GM18873 (cell line): ENCODE measurements around the gene SLC25A11.
"Not testable (repeated sequence)": the region's sequence is repeated elsewhere in the genome, so short reads cannot be mapped to it uniquely, and the experiment has no call there.

Experiments
- ATAC-seq: cut with Tn5 transposase; IDR thresholded peaks from one replicate; pipeline ENCODE4 v1.9.1; 2021; ENCODE audit warnings: mild to moderate bottlenecking, moderate library complexity, moderate number of reproducible peaks; ENCODE audit not compliant: unreplicated experiment, low FRiP score

Gene SLC25A11

DNA sequence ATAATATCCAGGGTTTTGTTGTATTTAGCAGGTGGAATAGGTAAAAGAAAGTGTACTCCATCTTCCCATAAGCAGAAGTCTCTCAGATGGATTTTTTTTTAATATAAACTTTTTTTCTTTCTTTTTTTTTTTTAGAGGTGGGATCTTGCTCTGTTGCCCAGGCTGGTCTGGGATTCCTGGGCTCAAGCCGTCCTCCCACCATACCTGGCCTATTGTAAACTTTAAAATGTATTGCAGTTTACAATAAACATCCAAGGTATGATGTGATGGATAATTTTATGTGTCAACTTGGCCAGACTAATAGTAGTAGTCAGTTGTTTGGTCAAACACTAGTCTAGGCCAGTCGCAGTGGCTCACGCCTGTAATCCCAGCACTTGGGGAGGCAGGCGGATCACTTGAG, 18.5 kb downstream of the SLC25A11 start:
- ATAC-seq: no peak

GRCh38 chr17:4920351-4921048, 19.3 kb downstream of the SLC25A11 start:
- ATAC-seq: no peak

DNA sequence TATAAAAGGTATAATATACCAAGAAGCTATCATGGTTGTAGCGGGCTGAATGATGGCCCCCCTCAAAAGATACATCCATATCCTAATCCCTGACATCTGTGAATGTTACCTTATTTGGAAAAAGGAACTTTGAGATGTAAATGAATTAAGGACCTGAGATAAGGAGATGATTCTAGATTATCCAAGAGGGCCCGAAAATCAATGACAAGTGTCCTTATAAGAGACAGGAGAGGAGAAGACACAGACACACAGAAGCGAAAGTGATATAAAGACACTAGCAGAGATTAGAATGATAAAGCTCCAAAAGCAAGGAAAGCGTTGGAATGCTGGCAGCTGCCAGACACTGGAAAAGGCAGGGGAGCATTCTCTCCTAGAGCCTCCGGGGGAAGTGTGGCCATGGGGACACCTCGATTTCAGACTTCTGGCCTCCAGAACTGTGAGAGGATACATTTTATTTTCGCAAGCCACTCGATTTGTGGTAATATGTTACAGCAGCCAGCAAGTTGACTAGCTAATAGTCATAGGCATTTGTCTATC, 20.3 kb downstream of the SLC25A11 start:
- ATAC-seq: no peak

- not testable (repeated sequence) for ATAC-seq
These were observed 25.3 kb downstream of the SLC25A11 start for GRCh38 chr17:4914551-4914950.

DNA sequence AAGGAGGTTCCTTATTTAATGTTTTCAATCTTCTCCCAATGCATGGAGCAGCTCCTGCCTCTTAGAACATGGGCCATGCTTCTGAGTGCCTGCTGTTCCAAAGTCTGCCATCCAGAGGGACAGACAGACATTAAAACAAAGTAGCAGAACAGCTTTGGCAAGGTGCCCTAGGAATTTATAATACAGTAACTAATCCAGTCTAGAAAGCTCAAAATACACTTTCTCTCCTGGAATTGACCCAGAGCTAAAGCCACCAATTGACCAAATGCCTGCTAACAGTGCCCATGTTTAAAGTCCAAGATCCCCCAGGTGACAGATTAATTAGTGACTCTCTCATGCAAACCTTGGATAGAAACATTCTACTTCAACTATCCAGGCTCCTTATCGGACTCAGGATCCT, 25.9 kb downstream of the SLC25A11 start:
- no peak for ATAC-seq

DNA sequence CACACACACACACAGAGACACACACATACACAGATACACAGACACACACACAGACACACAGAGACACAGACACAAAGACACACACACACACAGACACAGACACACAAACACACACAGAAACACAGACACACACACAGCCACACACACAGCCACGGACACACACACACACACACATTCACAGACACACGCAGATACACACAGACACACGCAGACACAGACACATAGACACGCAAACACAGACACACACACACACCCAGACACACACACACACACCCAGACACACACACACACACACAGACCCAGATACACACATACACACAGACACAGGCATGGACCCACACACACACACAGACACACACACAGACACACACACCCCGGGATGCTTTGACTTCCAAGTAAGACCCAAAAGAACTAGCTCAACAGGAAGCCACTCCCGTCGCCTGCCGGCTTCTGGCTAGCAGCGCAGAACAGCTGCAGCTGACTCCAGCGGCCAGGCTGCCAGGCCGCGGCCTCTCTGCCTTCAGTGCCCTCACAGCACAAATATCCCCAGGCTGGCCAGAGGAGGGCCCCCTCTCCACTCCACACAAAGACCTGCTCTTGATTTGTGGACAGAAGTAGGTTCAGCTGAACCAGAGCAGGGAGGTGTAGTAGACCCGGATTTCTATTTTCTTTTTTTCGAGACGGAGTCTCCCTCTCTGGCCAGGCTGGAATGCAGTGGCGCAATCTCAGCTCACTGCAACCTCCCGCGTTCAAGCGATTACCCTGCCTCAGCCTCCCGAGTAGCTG, 30.9 kb downstream of the SLC25A11 start:
- no peak for ATAC-seq

- no peak for ATAC-seq
These were observed 31.5 kb downstream of the SLC25A11 start for GRCh38 chr17:4908301-4908700.

DNA sequence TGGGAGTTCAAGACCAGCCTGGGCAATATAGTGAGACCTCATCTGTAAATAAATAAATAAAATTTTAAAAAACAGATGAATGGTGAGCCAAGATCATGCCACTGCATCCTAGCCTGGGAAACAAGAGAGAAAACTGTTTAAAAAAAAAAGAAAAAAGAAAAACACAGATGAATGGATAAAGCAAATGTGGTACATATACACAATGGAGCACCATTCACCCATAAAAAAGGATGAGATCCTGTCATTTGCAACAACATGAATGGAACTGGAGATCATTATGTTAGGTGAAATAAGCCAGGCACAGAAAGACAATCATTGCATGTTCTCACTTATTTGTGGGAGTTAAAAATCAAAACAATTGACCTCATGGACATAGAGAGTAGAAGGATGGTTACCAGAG, 33.2 kb downstream of the SLC25A11 start:
- not testable (repeated sequence) for ATAC-seq

DNA sequence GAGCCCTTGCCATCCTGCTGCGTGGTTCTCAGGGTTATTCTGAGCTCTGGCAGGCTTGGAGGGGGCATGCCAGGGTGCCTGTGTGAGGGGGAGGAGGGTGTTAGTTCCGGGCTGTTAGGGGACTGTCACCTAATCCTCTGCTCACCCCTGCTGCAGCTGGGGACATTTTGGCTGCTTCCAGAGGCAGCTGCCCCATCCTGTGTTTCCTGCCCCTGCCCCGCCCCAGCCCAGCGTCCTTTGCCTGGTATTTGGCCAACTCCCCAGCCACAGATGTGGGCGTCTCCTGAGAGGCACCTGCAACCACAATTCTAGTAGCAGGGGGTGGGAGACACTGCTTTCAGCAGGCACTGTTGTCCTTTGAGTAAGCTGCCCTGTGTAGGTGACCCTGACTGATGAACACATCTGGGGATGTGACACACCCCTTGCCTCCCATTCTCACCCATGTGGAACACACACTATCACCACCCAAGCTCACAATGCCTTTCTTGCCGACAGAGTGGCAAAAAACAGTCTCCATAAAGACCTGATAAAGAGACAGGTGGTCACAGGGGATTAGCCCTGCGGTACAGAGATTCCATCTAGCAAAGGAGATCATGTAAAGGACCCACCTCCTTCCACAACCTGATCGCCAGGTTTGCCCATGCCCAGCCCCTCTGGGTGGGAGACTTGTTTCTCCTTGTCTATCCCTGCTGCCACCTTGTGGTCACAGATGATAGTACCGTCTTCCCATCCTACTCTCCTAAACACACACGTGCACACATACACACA, 36.6 kb downstream of the SLC25A11 start, which contains the start of gene CHRNE:
CHRNE (minus strand) TSS at position 48 of the 768 bp plus-strand sequence; CDS start at position 13, 35 bp downstream.
- no peak for ATAC-seq

GRCh38 chr17:4902540-4902939, 37.3 kb downstream of the SLC25A11 start:
- no peak for ATAC-seq

DNA sequence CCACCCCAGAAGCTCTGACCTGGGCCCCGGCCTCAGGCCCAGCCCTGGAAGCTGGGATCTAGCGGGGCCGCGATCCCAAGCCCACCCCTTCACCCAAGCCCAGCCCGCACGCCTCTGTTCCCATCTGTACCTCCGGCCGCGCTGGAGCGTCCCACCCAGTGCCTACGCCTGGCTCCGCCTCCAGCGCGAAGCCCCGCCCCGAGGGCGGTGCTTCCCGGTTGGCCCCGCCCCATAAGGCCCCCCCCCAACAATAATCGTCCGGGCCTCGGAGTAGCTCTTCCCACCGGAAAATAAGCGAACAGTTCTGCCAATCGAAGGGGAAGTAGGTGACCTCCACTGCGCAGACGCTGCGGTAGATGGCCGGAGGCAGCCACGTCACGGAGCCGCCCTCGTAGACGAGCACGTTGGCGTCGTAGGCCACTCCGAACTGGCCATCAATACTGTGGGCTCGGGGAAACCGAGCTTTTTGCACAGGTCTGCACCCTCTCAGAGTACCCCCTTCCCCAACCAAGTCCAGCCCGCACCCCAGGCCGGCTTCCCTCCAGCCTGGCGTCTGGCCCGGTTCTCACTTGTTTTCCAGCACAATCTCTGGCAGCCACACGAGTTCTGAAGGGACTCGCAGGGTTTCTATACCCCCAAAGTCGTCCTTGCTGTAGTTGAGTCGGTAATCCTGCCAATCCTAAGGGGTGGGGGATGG, 38.0 kb downstream of the SLC25A11 start:
- no peak for ATAC-seq

- ATAC-seq: no peak
These were observed 38.7 kb downstream of the SLC25A11 start for GRCh38 chr17:4901108-4901647.

DNA sequence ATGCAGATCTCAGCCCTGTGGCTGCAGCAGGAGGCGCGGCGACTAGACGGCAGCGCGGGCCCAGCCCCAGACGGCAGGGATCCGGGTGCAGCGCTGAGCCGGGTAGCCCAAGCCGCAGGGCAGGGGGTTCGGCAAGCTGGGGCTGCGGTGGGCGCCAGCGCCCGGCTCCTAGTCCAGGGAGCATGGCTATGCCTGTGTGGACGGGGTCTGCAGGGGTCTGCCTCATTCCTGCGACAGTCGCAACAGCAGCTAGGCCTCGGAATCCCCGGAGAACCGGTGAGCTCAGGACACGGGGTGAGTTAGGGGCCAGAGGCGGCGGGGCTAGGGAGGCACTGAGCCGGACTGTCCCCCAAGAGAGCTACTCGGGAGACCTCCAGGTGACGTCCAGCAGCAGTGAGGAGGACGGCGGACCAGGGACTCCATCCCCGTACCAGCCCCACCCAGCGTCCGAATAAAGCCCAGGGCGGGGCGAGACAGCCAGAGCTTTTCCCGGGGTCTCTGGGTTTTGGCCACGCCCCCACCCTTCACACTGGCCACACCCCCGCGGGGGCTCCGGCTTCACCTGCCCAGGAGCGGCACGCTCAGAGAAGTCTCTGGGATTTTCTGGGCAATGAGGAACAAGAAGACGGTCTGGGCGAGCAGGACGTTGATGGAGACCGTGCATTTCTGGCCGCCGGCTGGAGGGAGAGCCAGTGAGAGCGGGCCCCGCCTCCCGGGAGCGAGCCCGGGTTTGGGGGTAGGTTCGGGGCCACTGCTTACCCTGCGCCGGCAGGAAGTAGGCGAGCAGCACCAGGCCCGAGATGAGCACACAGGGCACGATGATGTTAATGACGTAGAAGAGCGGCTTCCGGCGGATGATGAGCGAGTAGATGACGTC, 39.4 kb downstream of the SLC25A11 start:
- no peak for ATAC-seq

DNA sequence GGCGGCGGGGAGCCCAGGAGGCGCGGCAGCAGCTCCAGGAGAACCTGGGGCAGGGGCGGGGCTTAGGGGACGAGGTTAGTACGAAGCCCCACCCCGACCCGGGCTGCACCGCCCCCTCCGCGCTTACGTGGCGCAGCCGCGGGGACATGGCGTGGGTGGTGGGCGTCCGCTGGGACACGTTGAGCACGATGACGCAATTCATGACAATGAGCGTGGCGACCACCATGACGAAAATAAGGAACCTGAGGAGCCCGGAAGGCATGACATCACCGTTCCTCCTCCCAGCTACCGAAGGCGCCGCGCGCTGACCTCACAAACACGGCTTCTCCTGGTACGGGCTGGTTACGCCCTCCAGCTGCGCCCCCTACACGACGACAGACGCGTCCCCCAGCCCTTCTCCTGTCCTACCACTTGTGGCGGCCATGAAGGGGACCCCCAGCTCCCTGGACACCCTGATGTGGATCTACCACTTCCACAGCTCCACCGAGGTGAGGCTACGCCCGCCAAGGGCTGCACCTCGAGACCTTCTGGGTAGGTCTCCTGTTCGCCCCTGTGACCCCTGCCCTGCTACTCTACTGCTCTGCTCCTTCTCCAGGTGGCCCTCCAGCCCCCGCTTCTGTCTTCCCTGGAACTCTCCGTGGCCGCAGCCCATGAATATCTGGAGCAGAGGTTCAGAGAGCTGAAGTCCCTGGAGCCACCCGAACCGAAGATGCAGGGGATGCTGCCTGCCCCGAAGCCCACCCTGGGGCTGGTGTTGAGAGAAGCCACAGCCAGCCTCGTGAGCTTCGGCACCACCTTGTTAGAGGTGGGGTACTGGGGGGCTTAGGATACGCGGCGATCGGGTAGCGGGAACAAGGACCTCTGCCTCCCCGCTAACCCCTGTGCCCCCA, 40.3 kb downstream of the SLC25A11 start, which contains the start of gene C17orf107:
C17orf107 (plus strand) TSS at position 196 of the 890 bp plus-strand sequence; CDS start at position 423, 227 bp downstream.
- no peak for ATAC-seq

DNA sequence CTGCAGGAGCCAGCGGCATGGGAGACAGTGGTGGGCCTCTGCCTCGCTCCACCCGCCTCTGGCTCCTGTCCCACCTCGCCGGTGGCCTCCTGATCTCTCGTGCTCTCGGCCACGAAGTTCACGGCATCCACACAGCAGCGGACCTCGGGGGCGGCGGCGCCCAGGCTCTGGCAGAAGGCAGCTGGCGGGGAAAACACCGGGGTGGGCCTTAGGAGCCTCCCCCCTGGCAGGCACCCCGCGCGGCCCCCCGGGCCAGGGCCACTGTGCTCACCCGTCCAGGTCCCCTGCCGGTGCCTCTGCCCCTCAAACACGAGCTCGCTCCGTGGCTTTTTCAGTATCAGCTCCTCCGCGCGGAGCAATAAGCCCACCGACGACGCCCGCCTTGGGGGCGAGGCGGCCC, 40.9 kb downstream of the SLC25A11 start:
- ATAC-seq: no peak

DNA sequence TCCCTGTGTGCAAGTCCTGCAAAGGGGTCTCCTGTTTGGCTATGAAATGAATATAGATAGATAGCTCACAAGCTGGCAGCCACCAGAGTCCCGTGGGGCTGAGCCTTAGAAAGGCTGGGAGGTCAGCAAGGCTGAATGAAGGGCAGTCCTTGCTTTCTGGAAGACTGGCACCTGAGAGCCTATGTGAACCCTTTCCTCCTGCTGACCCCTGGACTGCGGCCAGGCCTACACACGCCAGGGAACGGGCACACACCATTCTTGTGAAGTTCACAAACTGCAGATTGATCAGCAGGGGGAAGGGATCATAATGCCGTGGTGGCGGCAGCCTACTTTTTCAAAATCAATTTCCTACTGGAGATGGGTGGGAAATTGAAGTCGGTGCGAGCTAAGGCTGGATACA, 41.5 kb downstream of the SLC25A11 start:
- no peak for ATAC-seq

- ATAC-seq: no peak
These were observed 42.1 kb downstream of the SLC25A11 start for GRCh38 chr17:4897785-4898184.

DNA sequence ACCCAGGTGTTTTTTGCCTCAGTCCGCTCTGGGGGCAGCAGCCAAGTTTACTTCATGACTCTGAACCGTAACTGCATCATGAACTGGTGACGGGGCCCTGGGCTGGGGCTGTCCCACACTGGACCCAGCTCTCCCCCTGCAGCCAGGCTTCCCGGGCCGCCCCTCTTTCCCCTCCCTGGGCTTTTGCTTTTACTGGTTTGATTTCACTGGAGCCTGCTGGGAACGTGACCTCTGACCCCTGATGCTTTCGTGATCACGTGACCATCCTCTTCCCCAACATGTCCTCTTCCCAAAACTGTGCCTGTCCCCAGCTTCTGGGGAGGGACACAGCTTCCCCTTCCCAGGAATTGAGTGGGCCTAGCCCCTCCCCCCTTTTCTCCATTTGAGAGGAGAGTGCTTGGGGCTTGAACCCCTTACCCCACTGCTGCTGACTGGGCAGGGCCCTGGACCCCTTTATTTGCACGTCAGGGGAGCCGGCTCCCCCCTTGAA, 42.6 kb downstream of the SLC25A11 start:
- ATAC-seq: no peak
